Measurements from ENCODE around the gene ATF4. TPM values are rescaled to one million over a fixed set of nuclear protein-coding genes. Genes with fewer than 3 reads are reported as not detected.

ATF4 gene
- total RNA-seq, 1 experiment from 2014 or later: 717 TPM

DNA sequence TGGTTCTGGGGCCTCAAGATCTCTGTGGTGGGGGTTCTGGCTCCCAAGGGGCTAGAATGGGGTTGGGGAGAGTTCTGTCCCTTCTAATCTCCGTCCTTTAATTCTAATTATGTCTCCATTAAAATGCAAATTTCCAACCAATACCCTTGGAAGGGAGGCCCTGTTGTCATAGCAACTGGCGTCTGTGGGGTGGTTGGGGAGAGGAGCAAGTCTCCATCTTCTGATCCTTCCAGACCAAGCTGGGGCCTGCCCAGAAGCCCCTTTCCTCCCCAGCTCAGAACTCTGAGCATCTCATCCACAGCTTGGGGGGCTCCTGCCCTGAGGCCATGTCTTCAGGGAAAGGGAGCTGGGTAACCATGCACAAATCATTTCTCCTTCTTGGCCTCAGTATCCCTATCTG lies 17.6 kb downstream of the ATF4 start:
- ChIA-PET POLR2A (interaction anchor here (0.6 to 1.8 kb wide), 3 partner anchors 18 to 574 kb away, joined by 4 to 5 read pairs (median 4); partner anchors contain the start of gene ATF4), CTCF (interaction anchor here (26.5 kb wide), 1 partner anchor 493 kb away, joined by 471 read pairs; no protein-coding TSS in a partner anchor)
- Mint-ChIP-seq H3K36me3 (ENCODE audit: insufficient read depth, unreplicated experiment) (no peaks in the 10 kb centered on the region), H3K9me3 (ENCODE audit: unreplicated experiment) (no peaks in the 10 kb centered on the region), H3K4me1 (ENCODE audit: insufficient read depth, unreplicated experiment) (no peaks in the 10 kb centered on the region), H3K27me3 (ENCODE audit: insufficient read depth, unreplicated experiment) (no peaks in the 10 kb centered on the region), H3K4me3 (ENCODE audit: unreplicated experiment) (no peak overlapping the region), H3K27ac (ENCODE audit: low read depth, unreplicated experiment) (no peak overlapping the region)
- intact Hi-C loops (cut with micrococcal nuclease): no loop called here
- DNase-seq (ENCODE audit: unreplicated experiment): no peak
- TF ChIP-seq, protein P1, sequence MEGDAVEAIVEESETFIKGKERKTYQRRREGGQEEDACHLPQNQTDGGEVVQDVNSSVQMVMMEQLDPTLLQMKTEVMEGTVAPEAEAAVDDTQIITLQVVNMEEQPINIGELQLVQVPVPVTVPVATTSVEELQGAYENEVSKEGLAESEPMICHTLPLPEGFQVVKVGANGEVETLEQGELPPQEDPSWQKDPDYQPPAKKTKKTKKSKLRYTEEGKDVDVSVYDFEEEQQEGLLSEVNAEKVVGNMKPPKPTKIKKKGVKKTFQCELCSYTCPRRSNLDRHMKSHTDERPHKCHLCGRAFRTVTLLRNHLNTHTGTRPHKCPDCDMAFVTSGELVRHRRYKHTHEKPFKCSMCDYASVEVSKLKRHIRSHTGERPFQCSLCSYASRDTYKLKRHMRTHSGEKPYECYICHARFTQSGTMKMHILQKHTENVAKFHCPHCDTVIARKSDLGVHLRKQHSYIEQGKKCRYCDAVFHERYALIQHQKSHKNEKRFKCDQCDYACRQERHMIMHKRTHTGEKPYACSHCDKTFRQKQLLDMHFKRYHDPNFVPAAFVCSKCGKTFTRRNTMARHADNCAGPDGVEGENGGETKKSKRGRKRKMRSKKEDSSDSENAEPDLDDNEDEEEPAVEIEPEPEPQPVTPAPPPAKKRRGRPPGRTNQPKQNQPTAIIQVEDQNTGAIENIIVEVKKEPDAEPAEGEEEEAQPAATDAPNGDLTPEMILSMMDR (IDR thresholded peaks at IDR 0.05; ENCODE audit: unreplicated experiment): no peak
- no TSS peak for BruUV-seq (replicated peaks)

- H3K9me3 Mint-ChIP-seq (ENCODE audit: unreplicated experiment): no peaks in the 10 kb centered on the region
- DNase-seq (ENCODE audit: unreplicated experiment): no peak
- peaks cover 20% of the 10 kb centered on the region for H3K27me3 Mint-ChIP-seq (ENCODE audit: insufficient read depth, unreplicated experiment)
- no peak overlapping the region for H3K4me3 Mint-ChIP-seq (ENCODE audit: unreplicated experiment)
- intact Hi-C loops (cut with micrococcal nuclease): loop anchor here (5.0 kb wide), 1 partner anchor 399 kb away; no protein-coding TSS in a partner anchor
- TF ChIP-seq, protein P1 (IDR thresholded peaks at IDR 0.05; ENCODE audit: unreplicated experiment): peak; percentile 30
- H3K4me1 Mint-ChIP-seq (ENCODE audit: insufficient read depth, unreplicated experiment): peaks cover 8% of the 10 kb centered on the region
- no peak overlapping the region for H3K27ac Mint-ChIP-seq (ENCODE audit: low read depth, unreplicated experiment)
- POLR2A ChIA-PET: no interaction called here
- no TSS peak for BruUV-seq (replicated peaks)
- CTCF ChIA-PET: interaction anchor here (0.6 to 26.5 kb wide), 6 partner anchors 8 to 866 kb away, joined by 3 to 471 read pairs (median 4); no protein-coding TSS in a partner anchor
- H3K36me3 Mint-ChIP-seq (ENCODE audit: insufficient read depth, unreplicated experiment): no peaks in the 10 kb centered on the region
Observed at GRCh38 chr22:39543095-39543494, 22.7 kb downstream of the ATF4 start.

- no peak for DNase-seq (ENCODE audit: unreplicated experiment)
- intact Hi-C loops (cut with micrococcal nuclease): no loop called here
- ChIA-PET POLR2A (interaction anchor here (1.2 kb wide), 1 partner anchor 497 kb away, joined by 3 read pairs; no protein-coding TSS in a partner anchor), CTCF (interaction anchor here (0.6 to 26.5 kb wide), 4 partner anchors 10 to 485 kb away, joined by 3 to 471 read pairs (median 9); no protein-coding TSS in a partner anchor)
- H3K27me3 Mint-ChIP-seq (ENCODE audit: insufficient read depth, unreplicated experiment): peaks cover 31% of the 10 kb centered on the region
- TF ChIP-seq, protein P1 (IDR thresholded peaks at IDR 0.05; ENCODE audit: unreplicated experiment): no peak
- no peaks in the 10 kb centered on the region for H3K9me3 Mint-ChIP-seq (ENCODE audit: unreplicated experiment)
- H3K36me3 Mint-ChIP-seq (ENCODE audit: insufficient read depth, unreplicated experiment): no peaks in the 10 kb centered on the region
- no peak overlapping the region for H3K4me3 Mint-ChIP-seq (ENCODE audit: unreplicated experiment)
- no TSS peak for BruUV-seq (replicated peaks)
- H3K27ac Mint-ChIP-seq (ENCODE audit: low read depth, unreplicated experiment): no peak overlapping the region
- peaks cover 8% of the 10 kb centered on the region for H3K4me1 Mint-ChIP-seq (ENCODE audit: insufficient read depth, unreplicated experiment)
Observed at GRCh38 chr22:39545386-39546365, 25.3 kb downstream of the ATF4 start.

Data from MCF 10A (cell line).